GM18520 (cell line): ENCODE measurements around the gene LYRM4.

Source experiments
- ATAC-seq: cut with Tn5 transposase; IDR thresholded peaks from one replicate; pipeline ENCODE4 v1.9.1; 2021; ENCODE audit not compliant: unreplicated experiment

LYRM4 gene

GRCh38 chr6:5105146-5105545 lies 155.6 kb downstream of the LYRM4 start:
- no peak for ATAC-seq

DNA sequence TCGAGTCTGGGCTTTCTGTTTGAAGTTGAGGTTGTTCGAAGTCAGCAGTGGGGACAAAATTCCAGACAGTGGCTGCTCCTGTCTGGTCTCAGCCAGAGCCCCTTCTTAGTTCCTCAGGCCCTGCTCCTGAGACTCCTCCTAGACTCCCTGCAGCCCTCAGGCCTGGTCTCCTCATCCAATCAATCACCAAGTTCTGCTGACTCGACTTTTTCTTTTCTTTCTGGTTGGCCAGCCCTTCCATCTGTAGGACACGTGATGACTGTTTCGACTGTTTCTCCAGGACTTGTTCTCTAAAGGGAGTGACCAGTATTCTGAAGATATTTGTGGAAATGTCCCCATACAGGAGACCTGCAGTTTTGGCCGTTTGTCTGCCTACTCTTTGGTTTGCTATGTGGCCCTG lies 156.1 kb downstream of the LYRM4 start:
- no peak for ATAC-seq

DNA sequence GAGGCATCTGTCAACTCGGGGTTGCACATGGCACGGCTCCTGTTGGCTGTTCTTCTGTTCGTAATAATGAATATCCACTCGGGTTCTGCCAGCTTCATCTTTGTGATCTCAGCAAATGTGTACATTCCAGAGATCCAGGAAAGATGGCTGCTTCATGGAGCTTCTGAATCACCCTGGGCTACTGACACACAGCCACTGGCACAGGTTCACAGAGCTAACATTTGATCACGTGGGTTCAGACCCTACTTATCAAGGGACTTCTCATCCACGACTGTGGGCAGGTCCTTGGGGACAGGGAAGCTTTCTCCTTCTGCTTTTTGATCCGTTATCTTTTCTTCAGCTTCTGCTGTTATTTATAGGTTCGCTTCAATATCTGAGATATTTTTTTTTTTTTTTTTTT lies 157.5 kb downstream of the LYRM4 start:
- no peak for ATAC-seq

- ATAC-seq: no peak
Observed at GRCh38 chr6:5102267-5102970, 158.3 kb downstream of the LYRM4 start.

DNA sequence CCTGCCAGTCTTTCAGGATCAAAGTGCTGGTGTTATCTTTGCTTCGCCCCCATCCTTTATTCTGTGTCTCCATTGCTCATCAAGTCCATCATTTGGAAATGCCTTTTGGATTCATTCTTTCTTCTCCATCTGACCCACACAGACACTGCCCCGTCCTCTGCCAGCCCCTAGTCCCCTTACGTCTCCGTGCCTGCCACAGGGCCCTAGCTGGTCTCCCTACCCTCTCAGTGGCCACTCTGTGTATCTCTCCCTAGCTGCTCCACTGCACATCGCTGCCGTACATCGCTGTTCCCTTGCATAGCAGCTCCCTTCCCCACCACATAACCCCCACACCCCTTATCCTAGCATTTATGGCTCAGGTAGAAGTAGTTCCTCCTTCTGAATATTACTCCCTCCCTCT lies 159.9 kb downstream of the LYRM4 start:
- ATAC-seq: no peak

DNA sequence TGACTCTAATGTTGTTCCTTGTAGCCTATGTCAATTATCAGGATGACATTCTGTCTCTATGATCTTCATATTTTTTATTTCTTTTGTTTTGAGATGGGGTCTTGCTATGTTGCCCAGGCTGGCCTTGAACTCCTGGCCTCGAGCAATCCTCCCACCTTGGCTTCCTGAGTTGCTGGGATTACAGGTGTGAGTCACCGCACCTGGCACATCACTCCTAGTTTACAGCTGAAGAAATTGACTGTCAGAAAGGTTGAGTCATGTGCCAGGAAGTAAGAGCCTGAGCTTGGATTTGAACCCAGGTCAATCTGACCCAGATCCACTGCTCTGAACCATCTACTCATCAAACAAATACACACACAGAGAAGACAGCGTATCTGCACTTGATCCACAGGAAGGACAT lies 161.2 kb downstream of the LYRM4 start:
- ATAC-seq: no peak

GRCh38 chr6:5098501-5099270 lies 162.1 kb downstream of the LYRM4 start:
- ATAC-seq: no peak

DNA sequence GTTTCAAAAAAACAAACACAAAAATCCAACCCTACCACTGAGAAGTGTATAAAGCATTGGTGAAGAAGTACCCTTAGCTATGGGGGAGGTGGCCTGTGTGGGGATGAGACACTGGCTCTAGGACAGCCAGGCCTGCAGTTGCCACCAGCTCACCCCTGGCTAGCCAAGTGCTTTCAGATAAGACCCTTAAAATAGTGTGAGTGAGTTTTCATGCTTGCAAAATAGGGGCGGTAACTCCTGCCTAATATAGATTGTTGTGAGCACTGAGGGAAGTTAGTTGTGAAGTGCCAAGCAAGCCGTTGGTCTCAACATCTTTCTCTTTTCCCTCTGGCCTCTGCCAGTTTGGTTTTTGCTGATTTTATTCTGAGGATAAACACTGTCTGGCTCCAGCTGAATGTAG lies 164.3 kb downstream of the LYRM4 start:
- ATAC-seq: no peak

- ATAC-seq: peak; percentile 55
Observed at GRCh38 chr6:5095236-5095635, 165.5 kb downstream of the LYRM4 start.

- no peak for ATAC-seq
Observed at GRCh38 chr6:5094327-5094726, 166.4 kb downstream of the LYRM4 start.

DNA sequence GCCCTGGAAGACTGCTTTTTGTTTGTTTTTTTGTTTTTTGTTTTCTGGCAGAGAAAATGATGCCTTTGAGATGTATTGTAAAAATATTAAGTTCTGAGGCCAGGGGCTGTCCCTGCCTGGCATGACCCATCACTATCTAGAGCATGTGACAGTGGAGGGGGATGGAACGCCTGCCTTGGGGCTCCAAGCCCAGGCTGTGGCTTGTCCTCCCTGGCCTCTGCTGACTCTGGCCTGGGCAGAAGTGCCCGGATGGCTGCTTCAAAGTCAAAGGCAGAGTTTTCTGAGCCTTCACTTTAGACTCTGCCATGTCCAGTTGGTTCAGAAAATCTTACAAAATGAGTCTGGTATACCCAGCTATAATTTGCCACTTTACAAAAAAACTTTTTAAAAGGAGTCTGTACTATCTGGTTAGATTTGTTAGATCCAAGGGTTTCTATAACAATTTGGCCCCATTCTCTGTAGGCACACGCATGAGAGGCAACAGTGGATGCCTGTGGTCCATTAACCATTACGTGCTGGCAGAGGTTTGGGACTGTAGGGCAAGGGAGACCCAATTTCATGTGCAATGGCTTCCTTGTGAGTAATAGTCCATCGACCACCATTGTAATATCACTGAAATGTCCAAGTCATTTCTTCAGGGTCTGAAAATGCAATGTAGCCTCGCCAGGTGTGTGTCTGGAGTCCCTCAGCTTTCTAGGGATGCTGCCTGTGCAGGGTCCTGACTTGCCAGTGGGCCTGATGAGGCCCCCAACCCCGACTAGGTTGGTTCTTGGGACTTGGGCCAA lies 167.3 kb downstream of the LYRM4 start:
- ATAC-seq: no peak

- no peak for ATAC-seq
Observed at GRCh38 chr6:5091210-5092069, 169.3 kb downstream of the LYRM4 start.

- ATAC-seq: no peak
Observed at GRCh38 chr6:5090603-5091002, 170.1 kb downstream of the LYRM4 start.

- no peak for ATAC-seq
Observed at GRCh38 chr6:5089481-5090438, 171.0 kb downstream of the LYRM4 start.

GRCh38 chr6:5088780-5089179 lies 172.0 kb downstream of the LYRM4 start:
- no peak for ATAC-seq

DNA sequence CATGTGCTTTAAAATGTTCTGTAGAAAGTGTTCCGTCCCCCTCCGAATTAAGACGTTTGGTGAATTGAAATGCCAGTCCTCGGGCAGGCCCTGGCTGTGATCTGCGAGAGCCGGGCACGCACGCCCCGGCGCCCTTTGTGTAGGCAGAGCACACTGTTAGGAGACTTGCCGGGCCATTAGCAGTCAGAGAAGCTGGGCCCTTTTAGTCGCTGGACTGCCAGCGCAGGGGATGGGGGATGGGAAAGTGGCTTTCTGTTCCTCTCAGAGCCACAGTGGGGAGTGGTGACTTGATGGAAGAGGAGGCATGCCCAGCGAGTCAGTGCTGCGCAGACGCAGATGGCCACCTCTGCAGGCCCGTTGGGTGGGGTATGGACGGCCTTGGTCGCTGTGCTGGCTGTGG lies 173.4 kb downstream of the LYRM4 start:
- ATAC-seq: no peak

DNA sequence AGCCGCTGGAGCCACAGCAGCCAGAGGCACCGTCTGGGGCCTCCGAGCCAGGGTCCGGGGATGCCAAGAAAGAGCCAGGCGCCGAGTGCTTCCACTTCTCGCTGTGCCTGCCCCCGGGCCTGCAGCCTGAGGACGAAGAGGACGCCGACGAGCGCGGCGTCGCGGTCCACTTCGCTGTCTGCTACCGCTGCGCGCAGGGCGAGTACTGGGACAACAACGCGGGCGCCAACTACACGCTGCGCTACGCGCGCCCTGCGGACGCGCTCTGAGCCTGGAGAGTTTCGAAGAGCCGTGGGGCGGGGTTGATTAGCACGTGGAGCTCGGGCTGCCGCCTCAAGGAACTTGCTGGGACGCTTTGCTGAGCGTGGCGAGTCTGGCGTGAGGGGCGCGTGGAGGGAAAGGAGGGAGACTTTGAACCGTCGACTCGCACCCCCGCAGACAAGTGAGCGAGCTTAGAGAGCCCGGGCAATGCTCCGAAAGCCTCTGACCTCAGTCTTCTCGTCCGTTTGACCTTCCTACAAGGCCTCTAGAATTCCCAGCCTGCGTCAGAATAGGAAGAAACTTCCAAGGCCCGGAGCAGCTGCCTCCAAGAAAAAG lies 174.4 kb downstream of the LYRM4 start:
- no peak for ATAC-seq

- no peak for ATAC-seq
Observed at GRCh38 chr6:5085648-5086293, 175.0 kb downstream of the LYRM4 start.
